Measurements from ENCODE around the gene DARS1. TPM values are rescaled to one million over a fixed set of nuclear protein-coding genes. Genes with fewer than 3 reads are reported as not detected.

The DARS1 gene
- total and polyA plus RNA-seq, 2 of the 13 experiments (the other 11 are each of a cell fraction or from before 2014, with no cell fraction given): 149 to 230 TPM

DNA sequence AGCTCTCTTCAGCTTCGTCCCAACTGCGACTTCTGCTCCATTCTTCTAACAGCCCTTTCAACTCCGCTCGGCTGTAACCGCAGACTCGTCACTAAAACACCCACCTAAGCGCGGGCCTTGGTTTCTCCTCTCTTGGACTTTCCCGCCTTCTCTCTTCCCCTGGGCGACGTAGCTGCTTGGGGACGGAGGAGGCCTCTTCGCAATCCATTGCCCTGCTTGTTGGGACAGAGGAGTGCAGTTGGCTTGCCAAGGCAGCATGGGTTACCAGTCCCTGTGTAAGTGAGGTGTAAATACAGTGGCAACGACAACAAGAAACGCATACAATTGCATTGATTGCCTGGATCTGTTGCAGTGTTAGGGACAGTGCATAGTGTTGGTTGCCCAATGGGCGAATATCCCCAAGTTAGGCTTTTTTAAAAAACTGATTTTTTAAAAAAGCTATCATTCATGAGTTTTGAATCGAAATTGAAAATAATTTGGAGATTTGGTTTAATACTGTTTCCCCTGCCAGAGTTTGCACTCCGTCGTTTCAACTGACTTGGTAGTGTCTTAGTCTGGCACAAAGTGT lies 484 bp upstream of the DARS1 start (continued):
- TF ChIP-seq E2F2 (CRISPR knock-in tag; IDR thresholded peaks at IDR 0.05; ENCODE audit: borderline replicate concordance) (no peak), ZNF646 (CRISPR knock-in tag; IDR thresholded peaks at IDR 0.05) (no peak), ZNF749 (CRISPR knock-in tag; IDR thresholded peaks at IDR 0.05; ENCODE audit: borderline replicate concordance) (no peak), YEATS4 (CRISPR knock-in tag; IDR thresholded peaks at IDR 0.05; ENCODE audit: borderline replicate concordance) (no peak), GATA4 (IDR thresholded peaks at IDR 0.05; ENCODE audit: borderline replicate concordance, low read depth) (no peak), AGO1 (IDR thresholded peaks at IDR 0.05; ENCODE audit: low read depth, low read length, poor library complexity, severe bottlenecking) (no peak), TOE1 (CRISPR knock-in tag; IDR thresholded peaks at IDR 0.05) (no peak), ZNF446 (CRISPR knock-in tag; IDR thresholded peaks at IDR 0.05) (no peak), KLF16 (CRISPR knock-in tag; IDR thresholded peaks at IDR 0.05) (no peak), ZBTB26 (CRISPR knock-in tag; IDR thresholded peaks at IDR 0.05; ENCODE audit: borderline replicate concordance) (peak; percentile 44; the same call in 1 of the 2 replicates), SNAI1 (CRISPR knock-in tag; IDR thresholded peaks at IDR 0.05; ENCODE audit: borderline replicate concordance) (0 out of 2 replicates have a peak, but pooled peaks have one; percentile 1), FOXC1 (CRISPR knock-in tag; IDR thresholded peaks at IDR 0.05; ENCODE audit: borderline replicate concordance) (no peak)
- TF ChIP-seq, protein P1, sequence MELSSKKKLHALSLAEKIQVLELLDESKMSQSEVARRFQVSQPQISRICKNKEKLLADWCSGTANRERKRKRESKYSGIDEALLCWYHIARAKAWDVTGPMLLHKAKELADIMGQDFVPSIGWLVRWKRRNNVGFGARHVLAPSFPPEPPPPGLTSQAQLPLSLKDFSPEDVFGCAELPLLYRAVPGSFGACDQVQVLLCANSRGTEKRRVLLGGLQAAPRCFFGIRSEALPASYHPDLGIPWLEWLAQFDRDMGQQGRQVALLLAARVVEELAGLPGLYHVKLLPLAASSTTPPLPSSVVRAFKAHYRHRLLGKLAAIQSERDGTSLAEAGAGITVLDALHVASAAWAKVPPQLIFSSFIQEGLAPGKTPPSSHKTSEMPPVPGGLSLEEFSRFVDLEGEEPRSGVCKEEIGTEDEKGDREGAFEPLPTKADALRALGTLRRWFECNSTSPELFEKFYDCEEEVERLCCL (CRISPR knock-in tag; IDR thresholded peaks at IDR 0.05; ENCODE audit: borderline replicate concordance): peak; percentile 28; the same call in 1 of the 2 replicates
- TF ChIP-seq, protein P2, sequence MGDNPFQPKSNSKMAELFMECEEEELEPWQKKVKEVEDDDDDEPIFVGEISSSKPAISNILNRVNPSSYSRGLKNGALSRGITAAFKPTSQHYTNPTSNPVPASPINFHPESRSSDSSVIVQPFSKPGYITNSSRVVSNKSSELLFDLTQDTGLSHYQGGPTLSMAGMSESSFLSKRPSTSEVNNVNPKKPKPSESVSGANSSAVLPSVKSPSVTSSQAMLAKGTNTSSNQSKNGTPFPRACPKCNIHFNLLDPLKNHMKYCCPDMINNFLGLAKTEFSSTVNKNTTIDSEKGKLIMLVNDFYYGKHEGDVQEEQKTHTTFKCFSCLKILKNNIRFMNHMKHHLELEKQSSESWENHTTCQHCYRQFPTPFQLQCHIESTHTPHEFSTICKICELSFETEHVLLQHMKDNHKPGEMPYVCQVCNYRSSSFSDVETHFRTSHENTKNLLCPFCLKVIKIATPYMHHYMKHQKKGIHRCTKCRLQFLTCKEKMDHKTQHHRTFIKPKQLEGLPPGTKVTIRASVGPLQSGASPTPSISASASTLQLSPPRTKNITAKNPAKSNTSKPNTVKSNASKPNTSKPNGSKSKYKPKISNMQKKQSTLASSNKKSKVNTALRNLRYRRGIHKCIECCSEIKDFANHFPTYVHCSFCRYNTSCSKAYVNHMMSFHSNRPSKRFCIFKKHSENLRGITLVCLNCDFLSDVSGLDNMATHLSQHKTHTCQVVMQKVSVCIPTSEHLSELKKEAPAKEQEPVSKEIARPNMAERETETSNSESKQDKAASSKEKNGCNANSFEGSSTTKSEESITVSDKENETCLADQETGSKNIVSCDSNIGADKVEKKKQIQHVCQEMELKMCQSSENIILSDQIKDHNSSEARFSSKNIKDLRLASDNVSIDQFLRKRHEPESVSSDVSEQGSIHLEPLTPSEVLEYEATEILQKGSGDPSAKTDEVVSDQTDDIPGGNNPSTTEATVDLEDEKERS (CRISPR knock-in tag; IDR thresholded peaks at IDR 0.05): no peak
